ENCODE measurements around the gene OPCML. TPM values are rescaled to one million over a fixed set of nuclear protein-coding genes. Genes with fewer than 3 reads are reported as not detected.
A peak's percentile ranks its signal among the peaks of the same experiment; 100 is the strongest.

The OPCML gene
- total RNA-seq, 1 experiment from 2014 or later: 0.21 TPM

GRCh38 chr11:133441964-133442660 lies 90.2 kb downstream of the OPCML start:
- Histone ChIP-seq H3K27me3 (ENCODE audit: control insufficient read depth, insufficient read depth, low read length) (no peaks in the 10 kb centered on the region), H3K36me3 (replicated peaks; ENCODE audit: control insufficient read depth, insufficient read depth, low read length) (no peaks in the 10 kb centered on the region), H3K4me3 (ENCODE audit: insufficient read depth, low read depth, low read length) (no peak overlapping the region)
- no peak for DNase-seq

- DNase-seq: no peak
- no peak overlapping the region for H3K4me3 ChIP-seq (ENCODE audit: insufficient read depth, low read depth, low read length)
- H3K36me3 ChIP-seq (replicated peaks; ENCODE audit: control insufficient read depth, insufficient read depth, low read length): no peaks in the 10 kb centered on the region
- H3K27me3 ChIP-seq (ENCODE audit: control insufficient read depth, insufficient read depth, low read length): no peaks in the 10 kb centered on the region
These were observed 106.3 kb downstream of the OPCML start for GRCh38 chr11:133425992-133426391.

- DNase-seq: no peak
- no peaks in the 10 kb centered on the region for H3K36me3 ChIP-seq (replicated peaks; ENCODE audit: control insufficient read depth, insufficient read depth, low read length)
- H3K27me3 ChIP-seq (ENCODE audit: control insufficient read depth, insufficient read depth, low read length): no peaks in the 10 kb centered on the region
- no peak overlapping the region for H3K4me3 ChIP-seq (ENCODE audit: insufficient read depth, low read depth, low read length)
These were observed 107.1 kb downstream of the OPCML start for GRCh38 chr11:133425245-133425644.

- Histone ChIP-seq H3K36me3 (replicated peaks; ENCODE audit: control insufficient read depth, insufficient read depth, low read length) (no peaks in the 10 kb centered on the region), H3K4me3 (ENCODE audit: insufficient read depth, low read depth, low read length) (no peak overlapping the region), H3K27me3 (ENCODE audit: control insufficient read depth, insufficient read depth, low read length) (no peaks in the 10 kb centered on the region)
- DNase-seq: no peak
These were observed 114.1 kb downstream of the OPCML start for GRCh38 chr11:133418218-133418617.

- Histone ChIP-seq H3K36me3 (replicated peaks; ENCODE audit: control insufficient read depth, insufficient read depth, low read length) (no peaks in the 10 kb centered on the region), H3K27me3 (ENCODE audit: control insufficient read depth, insufficient read depth, low read length) (no peaks in the 10 kb centered on the region), H3K4me3 (ENCODE audit: insufficient read depth, low read depth, low read length) (no peak overlapping the region)
- no peak for DNase-seq
These were observed 117.8 kb downstream of the OPCML start for GRCh38 chr11:133414506-133414905.

- DNase-seq: no peak
- no peaks in the 10 kb centered on the region for H3K27me3 ChIP-seq (ENCODE audit: control insufficient read depth, insufficient read depth, low read length)
- H3K36me3 ChIP-seq (replicated peaks; ENCODE audit: control insufficient read depth, insufficient read depth, low read length): no peaks in the 10 kb centered on the region
- H3K4me3 ChIP-seq (ENCODE audit: insufficient read depth, low read depth, low read length): no peak overlapping the region
These were observed 118.6 kb downstream of the OPCML start for GRCh38 chr11:133413703-133414102.

GRCh38 chr11:133409799-133410198 lies 122.5 kb downstream of the OPCML start:
- DNase-seq: no peak
- Histone ChIP-seq H3K36me3 (replicated peaks; ENCODE audit: control insufficient read depth, insufficient read depth, low read length) (no peaks in the 10 kb centered on the region), H3K27me3 (ENCODE audit: control insufficient read depth, insufficient read depth, low read length) (no peaks in the 10 kb centered on the region), H3K4me3 (ENCODE audit: insufficient read depth, low read depth, low read length) (no peak overlapping the region)

- Histone ChIP-seq H3K4me3 (ENCODE audit: insufficient read depth, low read depth, low read length) (no peak overlapping the region), H3K27me3 (ENCODE audit: control insufficient read depth, insufficient read depth, low read length) (no peaks in the 10 kb centered on the region), H3K36me3 (replicated peaks; ENCODE audit: control insufficient read depth, insufficient read depth, low read length) (no peaks in the 10 kb centered on the region)
- DNase-seq: no peak
These were observed 123.4 kb downstream of the OPCML start for GRCh38 chr11:133408936-133409335.

GRCh38 chr11:133408402-133408801 lies 123.9 kb downstream of the OPCML start:
- H3K4me3 ChIP-seq (ENCODE audit: insufficient read depth, low read depth, low read length): no peak overlapping the region
- H3K36me3 ChIP-seq (replicated peaks; ENCODE audit: control insufficient read depth, insufficient read depth, low read length): no peaks in the 10 kb centered on the region
- H3K27me3 ChIP-seq (ENCODE audit: control insufficient read depth, insufficient read depth, low read length): no peaks in the 10 kb centered on the region
- DNase-seq: no peak

GRCh38 chr11:133406489-133406888 lies 125.8 kb downstream of the OPCML start:
- DNase-seq: no peak
- no peak overlapping the region for H3K4me3 ChIP-seq (ENCODE audit: insufficient read depth, low read depth, low read length)
- H3K36me3 ChIP-seq (replicated peaks; ENCODE audit: control insufficient read depth, insufficient read depth, low read length): no peaks in the 10 kb centered on the region
- no peaks in the 10 kb centered on the region for H3K27me3 ChIP-seq (ENCODE audit: control insufficient read depth, insufficient read depth, low read length)

GRCh38 chr11:133403900-133404299 lies 128.4 kb downstream of the OPCML start:
- Histone ChIP-seq H3K4me3 (ENCODE audit: insufficient read depth, low read depth, low read length) (no peak overlapping the region), H3K36me3 (replicated peaks; ENCODE audit: control insufficient read depth, insufficient read depth, low read length) (no peaks in the 10 kb centered on the region), H3K27me3 (ENCODE audit: control insufficient read depth, insufficient read depth, low read length) (no peaks in the 10 kb centered on the region)
- peak; percentile 56 for DNase-seq

- no peak overlapping the region for H3K4me3 ChIP-seq (ENCODE audit: insufficient read depth, low read depth, low read length)
- H3K36me3 ChIP-seq (replicated peaks; ENCODE audit: control insufficient read depth, insufficient read depth, low read length): no peaks in the 10 kb centered on the region
- no peaks in the 10 kb centered on the region for H3K27me3 ChIP-seq (ENCODE audit: control insufficient read depth, insufficient read depth, low read length)
- no peak for DNase-seq
These were observed 129.8 kb downstream of the OPCML start for GRCh38 chr11:133402551-133402950.

GRCh38 chr11:133399855-133400625 lies 132.3 kb downstream of the OPCML start:
- Histone ChIP-seq H3K4me3 (ENCODE audit: insufficient read depth, low read depth, low read length) (no peak overlapping the region), H3K27me3 (ENCODE audit: control insufficient read depth, insufficient read depth, low read length) (no peaks in the 10 kb centered on the region), H3K36me3 (replicated peaks; ENCODE audit: control insufficient read depth, insufficient read depth, low read length) (no peaks in the 10 kb centered on the region)
- DNase-seq: no peak

GRCh38 chr11:133399294-133399693 lies 133.0 kb downstream of the OPCML start:
- DNase-seq: no peak
- Histone ChIP-seq H3K27me3 (ENCODE audit: control insufficient read depth, insufficient read depth, low read length) (no peaks in the 10 kb centered on the region), H3K4me3 (ENCODE audit: insufficient read depth, low read depth, low read length) (no peak overlapping the region), H3K36me3 (replicated peaks; ENCODE audit: control insufficient read depth, insufficient read depth, low read length) (no peaks in the 10 kb centered on the region)

GRCh38 chr11:133390803-133391202 lies 141.5 kb downstream of the OPCML start:
- Histone ChIP-seq H3K4me3 (ENCODE audit: insufficient read depth, low read depth, low read length) (no peak overlapping the region), H3K36me3 (replicated peaks; ENCODE audit: control insufficient read depth, insufficient read depth, low read length) (no peaks in the 10 kb centered on the region), H3K27me3 (ENCODE audit: control insufficient read depth, insufficient read depth, low read length) (no peaks in the 10 kb centered on the region)
- DNase-seq: no peak

Measured in H7 (cell line).